Transverse colon (tissue), 3 donors: ENCODE measurements around the gene AP5S1.

Source experiments
- POLR2A ChIP-seq: fragments of 450-650 bp; IDR thresholded peaks from one replicate; pipeline ENCODE4 v1.6.1; 2016; ENCODE audit warnings: antibody characterized with exemption, mild to moderate bottlenecking, moderate library complexity
- TF ChIP-seq, protein P1 (sequence below), 5 experiments: fragments of 200-600 bp in 3 of 5; fragments of 450-650 bp in 2 of 5; sonication (generic) in 3 of 5; IDR thresholded peaks; 1 replicate in 2 of 5; 2 replicates in 3 of 5; pipeline ENCODE4 v1.5.1; 2016 to 2017; ENCODE audit warnings: antibody characterized with exemption in 5 of 5, inconsistent platforms in 3 of 5, mild to moderate bottlenecking in 2 of 5, moderate library complexity in 1 of 5

DNA sequence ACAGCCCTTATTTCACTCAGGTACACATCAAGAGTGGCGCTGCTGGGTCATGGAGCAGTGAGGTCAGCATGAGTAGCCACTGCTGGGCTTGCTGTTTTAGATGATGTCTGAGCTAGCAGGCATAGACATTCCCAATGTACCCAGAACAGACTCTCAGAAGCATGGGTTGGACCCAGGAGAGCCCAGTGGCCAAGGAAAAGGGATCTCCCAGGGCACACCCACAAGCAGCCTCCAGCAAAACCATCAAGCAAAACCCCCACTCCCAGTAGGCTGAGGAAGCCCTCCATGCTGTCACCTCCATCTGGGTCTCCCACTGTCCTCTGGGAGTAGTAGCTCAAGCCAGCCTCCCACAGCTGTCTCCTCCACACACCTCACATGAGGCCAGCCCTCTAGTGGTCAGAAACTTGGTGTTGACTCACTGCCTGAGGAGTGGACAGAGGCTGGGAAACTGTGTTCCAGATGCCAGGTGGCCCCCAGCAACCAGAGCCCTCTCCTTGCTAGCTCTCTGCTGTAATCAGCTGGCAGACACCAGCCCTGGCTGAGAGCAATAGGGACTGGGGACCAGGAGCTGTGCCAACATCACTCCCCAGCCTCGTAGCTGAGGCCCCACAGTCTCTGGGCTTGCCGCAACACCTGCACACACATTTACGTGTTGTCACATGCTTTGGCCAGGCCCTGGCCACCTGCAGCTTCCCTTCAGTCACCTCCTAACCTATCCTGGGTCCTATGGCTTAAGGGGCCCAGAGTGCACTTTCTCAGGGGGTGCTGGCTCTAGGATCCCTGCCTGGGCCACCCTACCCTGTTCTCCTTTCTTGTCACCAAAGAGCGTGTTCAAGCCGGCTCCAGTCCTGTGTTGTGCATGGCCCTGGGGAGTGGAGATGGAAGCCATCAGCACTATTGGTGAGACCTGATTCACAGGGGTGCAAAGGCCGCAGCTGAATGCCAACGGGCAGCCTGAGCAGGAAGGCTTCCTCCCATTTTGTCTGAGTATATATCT lies 1.9 kb upstream of the AP5S1 start:
- no peak for TF ChIP-seq POLR2A
- TF ChIP-seq, protein P1, sequence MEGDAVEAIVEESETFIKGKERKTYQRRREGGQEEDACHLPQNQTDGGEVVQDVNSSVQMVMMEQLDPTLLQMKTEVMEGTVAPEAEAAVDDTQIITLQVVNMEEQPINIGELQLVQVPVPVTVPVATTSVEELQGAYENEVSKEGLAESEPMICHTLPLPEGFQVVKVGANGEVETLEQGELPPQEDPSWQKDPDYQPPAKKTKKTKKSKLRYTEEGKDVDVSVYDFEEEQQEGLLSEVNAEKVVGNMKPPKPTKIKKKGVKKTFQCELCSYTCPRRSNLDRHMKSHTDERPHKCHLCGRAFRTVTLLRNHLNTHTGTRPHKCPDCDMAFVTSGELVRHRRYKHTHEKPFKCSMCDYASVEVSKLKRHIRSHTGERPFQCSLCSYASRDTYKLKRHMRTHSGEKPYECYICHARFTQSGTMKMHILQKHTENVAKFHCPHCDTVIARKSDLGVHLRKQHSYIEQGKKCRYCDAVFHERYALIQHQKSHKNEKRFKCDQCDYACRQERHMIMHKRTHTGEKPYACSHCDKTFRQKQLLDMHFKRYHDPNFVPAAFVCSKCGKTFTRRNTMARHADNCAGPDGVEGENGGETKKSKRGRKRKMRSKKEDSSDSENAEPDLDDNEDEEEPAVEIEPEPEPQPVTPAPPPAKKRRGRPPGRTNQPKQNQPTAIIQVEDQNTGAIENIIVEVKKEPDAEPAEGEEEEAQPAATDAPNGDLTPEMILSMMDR (IDR thresholded peaks at IDR 0.05) = peak; percentile 63 to 85 (median 71)
